GM23248 (cell line): Measurements from ENCODE around the gene UFM1.

Experiments used
- EZH2 ChIP-seq: fragments of 200-600 bp; sonication (generic); IDR thresholded peaks from 2 replicates; pipeline ENCODE4 v1.6.1; 2018; ENCODE audit warnings: antibody characterized with exemption, mild to moderate bottlenecking; ENCODE audit not compliant: insufficient read depth, poor library complexity, severe bottlenecking
- EZH2phosphoT487 ChIP-seq: fragments of 200-600 bp; sonication (generic); IDR thresholded peaks from 2 replicates; pipeline ENCODE4 v1.6.1; 2018; ENCODE audit warnings: antibody characterized with exemption, moderate library complexity, mild to moderate bottlenecking, low read depth; ENCODE audit not compliant: insufficient read depth

DNA sequence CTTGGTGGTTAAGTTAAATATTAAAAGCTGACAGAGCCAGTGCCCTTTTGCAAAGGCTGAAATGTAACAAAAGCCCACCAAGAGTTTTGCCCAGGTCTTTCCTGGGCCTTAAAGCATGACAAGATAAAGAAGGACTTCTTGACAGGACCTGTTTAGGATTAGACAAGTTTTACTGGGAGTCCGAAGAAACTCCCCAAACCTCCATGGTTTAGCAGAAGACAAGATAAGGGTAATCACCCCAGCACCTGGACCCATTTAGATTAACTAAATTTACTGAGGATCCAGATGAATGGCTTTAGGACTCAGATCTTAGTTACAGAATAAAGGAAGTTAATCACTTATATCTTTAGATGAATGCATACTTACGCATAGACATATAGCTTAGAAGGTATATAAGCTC is 14.8 kb upstream of the UFM1 start:
- TF ChIP-seq EZH2phosphoT487 (no peak), EZH2 (no peak)
